Mesenchymal stem cell (in vitro differentiated cells and primary cell): ENCODE results near the gene RAD51B.

Source experiments
- DNase-seq: peaks from one replicate; pipeline ENCODE4 v3.0.0-alpha.2; 2013
- H2AFZ ChIP-seq: one replicate; pipeline ENCODE4 v1.6.1; 2013; ENCODE audit warnings: low read depth, mild to moderate bottlenecking, control low read depth, inconsistent platforms, low read length, moderate library complexity
- H2AK5ac ChIP-seq: 2 replicates; pipeline ENCODE4 v1.6.1; 2013; ENCODE audit warnings: low read length, moderate library complexity, mild to moderate bottlenecking, inconsistent platforms; ENCODE audit not compliant: severe bottlenecking
- H2BK120ac ChIP-seq: one replicate; pipeline ENCODE4 v1.6.1; 2013; ENCODE audit warnings: low read depth, mild to moderate bottlenecking, inconsistent platforms, low read length, moderate library complexity
- H2BK12ac ChIP-seq, 2 experiments: one replicate each; pipeline ENCODE4 v1.6.1; 2013; ENCODE audit warnings: inconsistent platforms in 2 of 2, low read length in 2 of 2, mild to moderate bottlenecking in 2 of 2, moderate library complexity in 2 of 2, control low read depth in 1 of 2
- H2BK15ac ChIP-seq: one replicate; pipeline ENCODE4 v1.6.1; 2013; ENCODE audit warnings: mild to moderate bottlenecking, low read depth, inconsistent platforms; ENCODE audit not compliant: poor library complexity, severe bottlenecking
- H2BK5ac ChIP-seq: 2 replicates; pipeline ENCODE4 v1.6.1; 2013; ENCODE audit warnings: low read depth, mild to moderate bottlenecking, low read length, control low read depth, inconsistent platforms; ENCODE audit not compliant: poor library complexity, severe bottlenecking
- H3K14ac ChIP-seq, 2 experiments: one replicate each; pipeline ENCODE4 v1.6.1; 2013; ENCODE audit warnings: inconsistent platforms in 2 of 2, low read length in 2 of 2, control low read depth in 1 of 2, mild to moderate bottlenecking in 1 of 2, moderate library complexity in 1 of 2
- H3K18ac ChIP-seq, 2 experiments: one replicate each; pipeline ENCODE4 v1.6.1; 2013; ENCODE audit warnings: inconsistent platforms in 2 of 2, low read length in 2 of 2, control low read depth in 1 of 2, low read depth in 1 of 2, mild to moderate bottlenecking in 1 of 2
- H3K23ac ChIP-seq, 2 experiments: one replicate each; pipeline ENCODE4 v1.6.1; 2013; ENCODE audit warnings: inconsistent platforms in 2 of 2, low read length in 2 of 2, mild to moderate bottlenecking in 2 of 2, moderate library complexity in 2 of 2, control low read depth in 1 of 2
- H3K27ac ChIP-seq: 2 replicates; pipeline ENCODE4 v1.5.1; 2013; ENCODE audit warnings: mild to moderate bottlenecking, moderate library complexity, low read length, control low read depth, inconsistent platforms; ENCODE audit not compliant: poor library complexity, severe bottlenecking
- H3K27me3 ChIP-seq, 2 experiments: 2 replicates each; pipeline versions ENCODE4 v1.6.1 to v1.7.0; 2013; ENCODE audit warnings: low read length in 2 of 2, mild to moderate bottlenecking in 2 of 2, moderate library complexity in 2 of 2, control low read depth in 1 of 2, inconsistent platforms in 1 of 2; ENCODE audit not compliant: control insufficient read depth in 1 of 2, insufficient read depth in 1 of 2
- H3K36me3 ChIP-seq, 2 experiments: 2 replicates each; pipeline versions ENCODE4 v1.6.1 to v1.7.0; 2013; ENCODE audit warnings: low read length in 2 of 2, control low read depth in 1 of 2, inconsistent platforms in 1 of 2, low read depth in 1 of 2, mild to moderate bottlenecking in 1 of 2; ENCODE audit not compliant: insufficient read depth in 2 of 2, control insufficient read depth in 1 of 2
- H3K4ac ChIP-seq, 2 experiments: one replicate each; pipeline ENCODE4 v1.6.1; 2013; ENCODE audit warnings: inconsistent platforms in 2 of 2, low read length in 2 of 2, mild to moderate bottlenecking in 2 of 2, moderate library complexity in 2 of 2, control low read depth in 1 of 2, low read depth in 1 of 2
- H3K4me1 ChIP-seq: 2 replicates; pipeline ENCODE4 v1.6.1; 2013; ENCODE audit warnings: low read depth, low read length, control low read depth; ENCODE audit not compliant: control insufficient read depth, insufficient read depth
- H3K4me2 ChIP-seq: 2 replicates; pipeline ENCODE4 v1.6.1; 2013; ENCODE audit warnings: low read length, mild to moderate bottlenecking, inconsistent platforms; ENCODE audit not compliant: poor library complexity, severe bottlenecking
- H3K4me3 ChIP-seq, 2 experiments: 2 replicates each; pipeline versions ENCODE4 v1.5.1 to v1.7.0; 2013; ENCODE audit warnings: low read length in 2 of 2, mild to moderate bottlenecking in 2 of 2, control low read depth in 1 of 2, low read depth in 1 of 2; ENCODE audit not compliant: insufficient read depth in 1 of 2
- H3K79me1 ChIP-seq: replicated peaks from 2 replicates; pipeline ENCODE4 v1.6.1; 2013; ENCODE audit warnings: mild to moderate bottlenecking, control low read depth, low read length, inconsistent platforms; ENCODE audit not compliant: poor library complexity, severe bottlenecking
- H3K9ac ChIP-seq: 2 replicates; pipeline ENCODE4 v1.7.0; 2013; ENCODE audit warnings: mild to moderate bottlenecking, low read length, moderate library complexity
- H3K9me3 ChIP-seq: 2 replicates; pipeline ENCODE4 v1.7.0; 2013; ENCODE audit warnings: mild to moderate bottlenecking, low read length; ENCODE audit not compliant: control insufficient read depth
- H4K8ac ChIP-seq: one replicate; pipeline ENCODE4 v1.6.1; 2013; ENCODE audit warnings: inconsistent platforms, mild to moderate bottlenecking, low read length, moderate library complexity
- H4K91ac ChIP-seq: one replicate; pipeline ENCODE4 v1.6.1; 2013; ENCODE audit warnings: mild to moderate bottlenecking, low read length, inconsistent platforms
- WGBS: methylation state at CpG from one replicate; pipeline ENCODE4 v1.1.7; 2013; ENCODE audit warnings: mixed read lengths; 5-methylcytosine and 5-hydroxymethylcytosine counted together

Gene RAD51B

DNA sequence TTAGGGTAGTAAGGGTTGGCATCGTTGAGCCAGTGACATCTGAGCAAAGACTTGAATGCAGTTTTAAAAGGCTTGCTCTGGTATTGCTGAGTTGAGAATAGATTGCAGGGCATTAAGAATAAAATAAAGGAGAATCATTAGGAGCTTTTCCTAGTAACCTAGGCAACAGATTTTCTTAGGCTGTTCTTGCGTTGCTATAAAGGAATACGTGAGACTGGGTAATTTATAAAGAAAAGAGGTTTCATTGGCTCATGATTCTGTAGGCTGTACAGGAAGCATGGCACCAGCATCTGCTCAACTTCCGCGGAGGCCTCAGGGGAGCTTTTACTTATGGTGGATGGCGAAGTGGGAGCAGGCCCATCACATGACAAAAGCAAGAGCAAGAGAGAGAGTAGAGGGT is 97.4 kb downstream of the RAD51B start:
- Histone ChIP-seq H3K79me1 (no peaks in the 10 kb centered on the region), H3K4me1 (no peaks in the 10 kb centered on the region)

DNA sequence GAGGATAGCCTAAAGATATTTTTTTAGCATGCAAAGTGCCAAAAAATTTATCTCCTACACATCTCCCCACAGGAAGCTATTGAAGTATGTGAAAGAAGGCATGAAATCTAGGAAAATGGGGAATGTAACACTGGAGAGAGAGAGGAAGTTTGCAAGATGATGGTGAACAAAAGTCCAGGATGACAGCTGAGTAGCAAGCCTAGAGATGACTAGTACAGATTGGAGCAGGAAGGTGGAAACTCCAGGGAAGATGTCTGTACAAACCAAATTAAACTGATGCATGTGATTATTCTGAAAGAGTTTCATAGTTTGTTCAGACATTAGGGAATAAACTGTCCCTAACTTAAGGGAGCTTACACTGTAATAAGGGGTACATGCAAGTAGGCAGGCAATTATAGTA is 99.3 kb downstream of the RAD51B start:
- peak overlapping the region; percentile 52 to 79 for H3K18ac ChIP-seq
- no peak overlapping the region for H3K4me2 ChIP-seq
- no peaks in the 10 kb centered on the region for H3K4me1 ChIP-seq
- H2BK12ac ChIP-seq, result peak overlapping the region in 1 of 2 experiments; percentile 91
- no peak overlapping the region for H2AFZ ChIP-seq
- H3K36me3 ChIP-seq, result no peaks in the 10 kb centered on the region
- no peak overlapping the region for H2BK5ac ChIP-seq
- H3K9ac ChIP-seq, result no peak overlapping the region
- no peak overlapping the region for H4K8ac ChIP-seq
- peak; percentile 24 for DNase-seq
- H3K23ac ChIP-seq, result no peak overlapping the region
- no peak overlapping the region for H3K27ac ChIP-seq
- H2BK120ac ChIP-seq, result no peak overlapping the region
- no peak overlapping the region for H4K91ac ChIP-seq
- no peaks in the 10 kb centered on the region for H3K9me3 ChIP-seq
- H3K79me1 ChIP-seq, result no peaks in the 10 kb centered on the region
- H2BK15ac ChIP-seq, result no peak overlapping the region
- no peaks in the 10 kb centered on the region for H3K27me3 ChIP-seq
- no peak overlapping the region for H2AK5ac ChIP-seq
- no peak overlapping the region for H3K4me3 ChIP-seq
- no peak overlapping the region for H3K4ac ChIP-seq
- H3K14ac ChIP-seq, result no peak overlapping the region

More for the DNA sequence above, 97.4 kb downstream of the RAD51B start:
- Histone ChIP-seq H4K91ac (no peak overlapping the region), H2BK120ac (no peak overlapping the region), H4K8ac (no peak overlapping the region), H3K27ac (no peak overlapping the region), H2BK5ac (no peak overlapping the region), H3K4me3 (no peak overlapping the region), H2BK15ac (no peak overlapping the region), H3K14ac (no peak overlapping the region), H2BK12ac (no peak overlapping the region), H2AFZ (no peak overlapping the region), H3K23ac (no peak overlapping the region), H3K27me3 (no peaks in the 10 kb centered on the region), H2AK5ac (no peak overlapping the region), H3K36me3 (no peaks in the 10 kb centered on the region), H3K4me2 (no peak overlapping the region), H3K9me3 (no peaks in the 10 kb centered on the region), H3K9ac (no peak overlapping the region), H3K18ac (no peak overlapping the region), H3K4ac (no peak overlapping the region)
- WGBS, result 94% methylated on average over 6 of the region's 6 CpGs
- no peak for DNase-seq

DNA sequence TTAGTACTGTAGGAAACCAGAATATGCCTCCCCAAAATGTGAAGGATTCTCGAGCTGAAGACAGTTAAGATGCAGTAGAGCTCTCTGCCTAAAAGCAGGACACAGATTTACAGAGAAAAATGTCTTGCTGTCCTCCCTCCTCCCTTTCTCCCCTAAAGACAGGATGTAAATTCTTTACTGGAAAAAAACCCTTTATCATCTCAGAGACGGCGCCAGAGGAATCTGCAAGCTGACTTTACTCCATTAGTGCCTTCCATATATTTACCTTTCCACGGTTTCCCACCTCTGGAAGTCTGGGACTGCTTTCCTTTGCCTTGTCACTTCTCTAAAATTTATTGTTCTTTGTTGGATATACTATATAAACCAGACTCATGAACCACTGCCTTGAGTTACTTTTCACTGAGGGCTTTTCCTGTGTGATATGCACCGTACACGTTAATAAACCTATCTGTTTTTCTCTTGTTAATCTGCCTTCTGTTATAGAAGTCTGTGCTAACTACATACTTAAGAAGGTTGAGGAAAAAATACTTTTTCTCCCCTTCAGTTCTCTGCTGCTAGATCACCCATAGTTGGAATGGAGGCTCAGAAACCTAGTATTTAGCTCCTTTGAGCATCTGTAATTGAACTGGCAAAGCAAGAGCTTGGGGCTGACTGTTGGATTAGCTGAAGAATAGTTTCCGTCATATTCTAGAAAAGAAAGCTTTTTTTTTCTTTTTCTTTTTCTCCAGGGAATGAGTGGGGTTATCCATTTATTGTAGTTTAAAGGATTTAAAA is 99.9 kb downstream of the RAD51B start:
- Histone ChIP-seq H3K18ac (peak overlapping the region in 1 of 2 experiments; percentile 30), H3K23ac (no peak overlapping the region), H3K4me3 (no peak overlapping the region), H3K27me3 (no peaks in the 10 kb centered on the region), H3K27ac (no peak overlapping the region), H2BK15ac (no peak overlapping the region), H2AFZ (no peak overlapping the region), H4K8ac (no peak overlapping the region), H2BK12ac (peak overlapping the region in 1 of 2 experiments; percentile 22), H3K4ac (no peak overlapping the region), H3K4me2 (peak overlapping the region; percentile 37), H2BK5ac (no peak overlapping the region), H4K91ac (no peak overlapping the region), H3K14ac (no peak overlapping the region), H2BK120ac (peak overlapping the region; percentile 30), H3K9ac (no peak overlapping the region), H3K79me1 (no peaks in the 10 kb centered on the region), H3K9me3 (no peaks in the 10 kb centered on the region), H2AK5ac (no peak overlapping the region), H3K4me1 (no peaks in the 10 kb centered on the region), H3K36me3 (no peaks in the 10 kb centered on the region)
- peak; percentile 39 for DNase-seq
- WGBS, result 17% methylated on average over 5 of the region's 7 CpGs

- no peak overlapping the region for H3K27ac ChIP-seq
- no CpG with 5 or more reads among the region's 3 CpGs for WGBS
Observed at GRCh38 chr14:67926821-67927220, 107.2 kb downstream of the RAD51B start.

More at GRCh38 chr14:67926821-67927220, 107.2 kb downstream of the RAD51B start:
- H3K18ac ChIP-seq, result no peak overlapping the region
- DNase-seq, result no peak
- peaks cover 0 to 3% of the 10 kb centered on the region in 2 experiments for H3K36me3 ChIP-seq
- H3K4me2 ChIP-seq, result no peak overlapping the region
- H4K8ac ChIP-seq, result no peak overlapping the region
- no peaks in the 10 kb centered on the region for H3K4me1 ChIP-seq
- no peak overlapping the region for H3K23ac ChIP-seq
- H4K91ac ChIP-seq, result no peak overlapping the region
- H2BK120ac ChIP-seq, result no peak overlapping the region
- H3K9ac ChIP-seq, result no peak overlapping the region
- peaks cover 7% of the 10 kb centered on the region for H3K9me3 ChIP-seq
- H3K4ac ChIP-seq, result no peak overlapping the region
- no peak overlapping the region for H2BK15ac ChIP-seq
- H3K79me1 ChIP-seq, result no peaks in the 10 kb centered on the region
- no peak overlapping the region for H2AK5ac ChIP-seq
- H2AFZ ChIP-seq, result no peak overlapping the region
- H3K27me3 ChIP-seq, result no peaks in the 10 kb centered on the region
- no peak overlapping the region for H2BK5ac ChIP-seq
- no peak overlapping the region for H3K14ac ChIP-seq
- H3K4me3 ChIP-seq, result no peak overlapping the region
- no peak overlapping the region for H2BK12ac ChIP-seq
